CD14-positive monocyte (primary cell): ENCODE data around the gene COL17A1. TPM values are rescaled to one million over a fixed set of nuclear protein-coding genes. Genes with fewer than 3 reads are reported as not detected.

Experiments used
- DNase-seq, 3 donors: peaks; one replicate each; pipeline ENCODE4 v3.0.0-alpha.2; 2011 to 2022
- H2AFZ ChIP-seq: 2 replicates; pipeline ENCODE4 v1.6.0; 2012; ENCODE audit warnings: mild to moderate bottlenecking, low read depth, low read length, inconsistent platforms; ENCODE audit not compliant: insufficient read depth, poor library complexity, severe bottlenecking
- H3K27ac ChIP-seq, 2 donors: 1 replicate in 1 of 2; 2 replicates in 1 of 2; pipeline ENCODE4 v1.5.1; 2012 to 2013; ENCODE audit warnings: low read length in 2 of 2, control low read depth in 1 of 2, inconsistent platforms in 1 of 2, low read depth in 1 of 2, mild to moderate bottlenecking in 1 of 2
- H3K27me3 ChIP-seq, 2 donors: one replicate each; pipeline versions ENCODE4 v1.6.0 to v1.6.1; 2011 to 2013; ENCODE audit warnings: low read length in 2 of 2; ENCODE audit not compliant: control insufficient read depth in 2 of 2, insufficient read depth in 2 of 2
- H3K36me3 ChIP-seq, 2 donors: replicated peaks in 1 of 2; 1 replicate in 1 of 2; 2 replicates in 1 of 2; pipeline versions ENCODE4 v1.5.1 to v1.6.1; 2012 to 2013; ENCODE audit warnings: low read length in 2 of 2, control low read depth in 1 of 2, inconsistent platforms in 1 of 2, mild to moderate bottlenecking in 1 of 2; ENCODE audit not compliant: insufficient read depth in 2 of 2, control insufficient read depth in 1 of 2
- H3K4me1 ChIP-seq, 2 donors: 1 replicate in 1 of 2; 2 replicates in 1 of 2; pipeline versions ENCODE4 v1.5.1 to v1.6.1; 2012 to 2013; ENCODE audit warnings: low read length in 2 of 2, control low read depth in 1 of 2, inconsistent platforms in 1 of 2, mild to moderate bottlenecking in 1 of 2, moderate library complexity in 1 of 2; ENCODE audit not compliant: insufficient read depth in 2 of 2, control insufficient read depth in 1 of 2
- H3K4me2 ChIP-seq: replicated peaks from 2 replicates; pipeline ENCODE3; 2012; ENCODE audit warnings: low read length, moderate library complexity, mild to moderate bottlenecking; ENCODE audit not compliant: poor library complexity, severe bottlenecking; ENCODE audit errors: extremely low read depth
- H3K4me3 ChIP-seq, 3 experiments: fragments of 200-600 bp in 1 of 3; sonication (generic) in 1 of 3; replicated peaks in 1 of 3; 1 replicate in 2 of 3; 2 replicates in 1 of 3; pipeline ENCODE4 v1.5.1; 2011 to 2013; ENCODE audit warnings: low read length in 3 of 3, mild to moderate bottlenecking in 3 of 3, control low read depth in 2 of 3, low read depth in 2 of 3, inconsistent platforms in 1 of 3, moderate library complexity in 1 of 3
- H3K79me2 ChIP-seq: 2 replicates; pipeline ENCODE4 v1.6.0; 2012; ENCODE audit warnings: mild to moderate bottlenecking, control low read depth, inconsistent platforms, low read length, moderate library complexity; ENCODE audit not compliant: insufficient read depth
- H3K9ac ChIP-seq: 2 replicates; pipeline ENCODE4 v1.6.0; 2017; ENCODE audit warnings: low read length, mild to moderate bottlenecking; ENCODE audit not compliant: insufficient read depth, poor library complexity, severe bottlenecking
- H3K9me3 ChIP-seq, 2 donors: replicated peaks in 1 of 2; 1 replicate in 1 of 2; 2 replicates in 1 of 2; pipeline versions ENCODE4 v1.5.1 to v1.6.1; 2012 to 2013; ENCODE audit warnings: low read length in 2 of 2, control low read depth in 1 of 2; ENCODE audit not compliant: control insufficient read depth in 1 of 2, insufficient read depth in 1 of 2
- H4K20me1 ChIP-seq: 2 replicates; pipeline ENCODE4 v1.6.0; 2012; ENCODE audit warnings: mild to moderate bottlenecking, low read length, control low read depth, moderate library complexity; ENCODE audit not compliant: insufficient read depth
- H3K27ac Mint-ChIP-seq, 7 donors: one replicate each; pipeline ENCODE4 v1.8.0; 2020; ENCODE audit warnings: mild to moderate bottlenecking in 7 of 7, mixed read lengths in 7 of 7, moderate library complexity in 6 of 7, inconsistent platforms in 2 of 7
- H3K27me3 Mint-ChIP-seq, 3 donors: one replicate each; pipeline ENCODE4 v1.8.0; 2021 to 2022; ENCODE audit warnings: low read depth in 3 of 3, mild to moderate bottlenecking in 3 of 3, mixed read lengths in 3 of 3, moderate library complexity in 3 of 3, inconsistent platforms in 1 of 3
- H3K36me3 Mint-ChIP-seq, 2 donors: one replicate each; pipeline ENCODE4 v1.8.0; 2020; ENCODE audit warnings: mixed read lengths in 2 of 2, inconsistent platforms in 1 of 2, mild to moderate bottlenecking in 1 of 2
- H3K4me1 Mint-ChIP-seq: one replicate; pipeline ENCODE4 v1.8.0; 2020; ENCODE audit warnings: mild to moderate bottlenecking, mixed read lengths
- H3K4me3 Mint-ChIP-seq, 2 donors: one replicate each; pipeline ENCODE4 v1.8.0; 2020; ENCODE audit warnings: mild to moderate bottlenecking in 2 of 2, mixed read lengths in 2 of 2, moderate library complexity in 1 of 2
- H3K9me3 Mint-ChIP-seq, 7 donors: one replicate each; pipeline ENCODE4 v1.8.0; 2020 to 2022; ENCODE audit warnings: mixed read lengths in 7 of 7, mild to moderate bottlenecking in 6 of 7, moderate library complexity in 6 of 7, inconsistent platforms in 2 of 7
- CTCF ChIP-seq: fragments of 200-600 bp; IDR thresholded peaks from one replicate; pipeline ENCODE4 v1.8.0; 2022; ENCODE audit warnings: antibody characterized with exemption, mild to moderate bottlenecking
- WGBS: methylation state at CpG from one replicate; pipeline ENCODE4 v1.1.5; 2013; ENCODE audit warnings: missing lambda C conversion rate; ENCODE audit not compliant: insufficient coverage; 5-methylcytosine and 5-hydroxymethylcytosine counted together
- intact Hi-C, 2 donors: fragments of 100-400 bp; cut with micrococcal nuclease; formaldehyde crosslinking; loops; one replicate each; pipeline versions ENCODE4 v1.15.0 to v1.15.1; 2023
- polyA plus RNA-seq, 3 donors: library from polyadenylated mRNA; depleted of rRNA in 1 of 3; unstranded in 2 of 3; stranded (reverse) in 1 of 3; fragments of 300-500 nt in 2 of 3; fragments of >200 nt in 1 of 3; fragmentation: Illumina TruSeq in 2 of 3; gene quantifications; 1 replicate in 2 of 3; 2 replicates in 1 of 3; pipeline ENCODE4 v1.2.3, GENCODE V29; 2012 to 2021

The COL17A1 gene
- polyA plus RNA-seq, 3 donors: not detected

GRCh38 chr10:104101902-104102301, 16.2 kb upstream of the COL17A1 start:
- Mint-ChIP-seq H3K27me3 (peaks cover 0 to 1% (median 0%) of the 10 kb centered on the region in 3 donors), H3K9me3 (peaks cover 0 to 4% (median 0%) of the 10 kb centered on the region in 7 donors), H3K36me3 (no peaks in the 10 kb centered on the region), H3K4me3 (no peak overlapping the region), H3K27ac (no peak overlapping the region), H3K4me1 (no peaks in the 10 kb centered on the region)
- DNase-seq: no peak
- Histone ChIP-seq H3K27me3 (no peaks in the 10 kb centered on the region), H3K9me3 (peaks cover 0 to under 1% of the 10 kb centered on the region in 2 donors), H2AFZ (no peak overlapping the region), H3K4me3 (no peak overlapping the region), H3K79me2 (no peaks in the 10 kb centered on the region), H3K27ac (no peak overlapping the region), H3K4me1 (no peaks in the 10 kb centered on the region), H3K9ac (no peak overlapping the region), H3K36me3 (no peaks in the 10 kb centered on the region), H3K4me2 (no peak overlapping the region), H4K20me1 (no peaks in the 10 kb centered on the region)
- no peak for TF ChIP-seq CTCF
- whole genome bisulfite sequencing: 100% methylated on average over 1 of the region's 1 CpG
- intact Hi-C loops: no loop called here

- no CpG with 5 or more reads among the region's 1 CpG for WGBS
- no peak overlapping the region for H3K27ac ChIP-seq
- H3K36me3 Mint-ChIP-seq: no peaks in the 10 kb centered on the region
Observed at GRCh38 chr10:104100795-104101194, 15.1 kb upstream of the COL17A1 start.

More at GRCh38 chr10:104100795-104101194, 15.1 kb upstream of the COL17A1 start:
- Histone ChIP-seq H3K9ac (no peak overlapping the region), H3K4me2 (no peak overlapping the region), H4K20me1 (no peaks in the 10 kb centered on the region), H3K79me2 (no peaks in the 10 kb centered on the region), H3K36me3 (no peaks in the 10 kb centered on the region), H2AFZ (no peak overlapping the region), H3K27me3 (no peaks in the 10 kb centered on the region), H3K4me3 (no peak overlapping the region), H3K9me3 (peaks cover 0 to 4% of the 10 kb centered on the region in 2 donors), H3K4me1 (no peaks in the 10 kb centered on the region)
- H3K4me3 Mint-ChIP-seq: no peak overlapping the region
- H3K27ac Mint-ChIP-seq: no peak overlapping the region
- no peaks in the 10 kb centered on the region for H3K4me1 Mint-ChIP-seq
- DNase-seq: no peak
- H3K9me3 Mint-ChIP-seq: peaks cover 0 to 6% (median 1%) of the 10 kb centered on the region in 7 donors
- no peak for TF ChIP-seq CTCF
- H3K27me3 Mint-ChIP-seq: peaks cover 0 to 1% (median 0%) of the 10 kb centered on the region in 3 donors
- intact Hi-C loops: no loop called here
